WI38 (cell line): ENCODE data around the gene PIK3IP1.

Source experiments
- H3K4me3 ChIP-seq: 2 replicates; pipeline ENCODE4 v1.5.1; 2011; ENCODE audit warnings: low read depth, mild to moderate bottlenecking, control low read depth, low read length
- TF ChIP-seq, protein P1 (sequence below): IDR thresholded peaks from 2 replicates; pipeline ENCODE4 v1.5.1; 2012; ENCODE audit warnings: low read depth, mild to moderate bottlenecking, control low read depth, low read length

PIK3IP1 gene

DNA sequence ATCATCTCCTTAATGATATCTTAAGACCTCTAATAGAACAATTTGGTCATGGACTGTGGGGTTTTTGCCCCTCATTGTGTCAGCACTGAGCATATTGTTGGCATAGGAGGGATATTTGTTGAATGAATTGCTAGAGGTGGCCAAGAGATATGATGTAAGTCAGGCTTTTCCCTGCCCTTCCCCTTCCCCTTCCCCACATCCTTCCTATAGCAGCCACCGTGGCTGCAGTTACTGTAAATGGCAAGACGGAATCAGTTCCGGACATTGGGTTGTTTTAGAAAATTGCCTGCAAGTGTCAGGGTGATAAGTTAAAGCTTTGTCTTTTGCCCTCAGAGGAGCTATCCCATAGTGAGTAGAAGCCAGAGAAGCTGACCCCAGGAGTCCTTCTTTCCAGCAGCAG is 57.2 kb downstream of the PIK3IP1 start:
- no peak overlapping the region for H3K4me3 ChIP-seq
- TF ChIP-seq, protein P1, sequence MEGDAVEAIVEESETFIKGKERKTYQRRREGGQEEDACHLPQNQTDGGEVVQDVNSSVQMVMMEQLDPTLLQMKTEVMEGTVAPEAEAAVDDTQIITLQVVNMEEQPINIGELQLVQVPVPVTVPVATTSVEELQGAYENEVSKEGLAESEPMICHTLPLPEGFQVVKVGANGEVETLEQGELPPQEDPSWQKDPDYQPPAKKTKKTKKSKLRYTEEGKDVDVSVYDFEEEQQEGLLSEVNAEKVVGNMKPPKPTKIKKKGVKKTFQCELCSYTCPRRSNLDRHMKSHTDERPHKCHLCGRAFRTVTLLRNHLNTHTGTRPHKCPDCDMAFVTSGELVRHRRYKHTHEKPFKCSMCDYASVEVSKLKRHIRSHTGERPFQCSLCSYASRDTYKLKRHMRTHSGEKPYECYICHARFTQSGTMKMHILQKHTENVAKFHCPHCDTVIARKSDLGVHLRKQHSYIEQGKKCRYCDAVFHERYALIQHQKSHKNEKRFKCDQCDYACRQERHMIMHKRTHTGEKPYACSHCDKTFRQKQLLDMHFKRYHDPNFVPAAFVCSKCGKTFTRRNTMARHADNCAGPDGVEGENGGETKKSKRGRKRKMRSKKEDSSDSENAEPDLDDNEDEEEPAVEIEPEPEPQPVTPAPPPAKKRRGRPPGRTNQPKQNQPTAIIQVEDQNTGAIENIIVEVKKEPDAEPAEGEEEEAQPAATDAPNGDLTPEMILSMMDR: no peak

DNA sequence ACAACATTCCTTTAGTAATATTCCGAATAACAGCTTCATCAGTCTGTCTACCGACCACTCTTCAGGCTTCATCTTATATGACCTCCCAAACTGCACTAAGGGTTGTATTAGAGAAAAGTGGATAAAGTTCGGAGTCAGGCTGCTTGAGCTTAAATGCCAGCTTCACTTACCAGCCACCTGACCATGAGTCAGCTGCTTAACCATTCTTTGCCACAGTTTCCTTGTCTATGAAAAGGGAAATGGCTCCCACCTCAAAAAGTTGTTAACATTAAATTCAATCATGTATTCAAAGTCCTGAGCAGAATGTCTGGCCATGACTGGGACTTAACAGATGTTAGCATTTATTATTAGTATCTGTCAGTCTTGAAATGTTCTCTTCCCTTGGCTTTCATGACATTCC is 59.3 kb downstream of the PIK3IP1 start:
- TF ChIP-seq, protein P1: no peak

More for the DNA sequence above, 59.3 kb downstream of the PIK3IP1 start:
- no peak overlapping the region for H3K4me3 ChIP-seq
